GM12864 (cell line): ENCODE data around the gene ABCD2.
"Not testable (repeated sequence)": the region's sequence is repeated elsewhere in the genome, so short reads cannot be mapped to it uniquely, and the experiment has no call there.

Experiments used
- DNase-seq: peaks from one replicate; pipeline ENCODE4 v3.0.0-alpha.2; 2011; ENCODE audit warnings: low read depth
- H3K4me3 ChIP-seq: 2 replicates; pipeline ENCODE4 v1.5.1; 2011; ENCODE audit warnings: mild to moderate bottlenecking, low read depth, low read length, control low read depth
- TF ChIP-seq, protein P1 (sequence below): IDR thresholded peaks from 2 replicates; pipeline ENCODE4 v1.5.1; 2011; ENCODE audit warnings: low read depth, mild to moderate bottlenecking, moderate library complexity, low read length, control low read depth, inconsistent platforms; ENCODE audit errors: missing control alignments

The ABCD2 gene

DNA sequence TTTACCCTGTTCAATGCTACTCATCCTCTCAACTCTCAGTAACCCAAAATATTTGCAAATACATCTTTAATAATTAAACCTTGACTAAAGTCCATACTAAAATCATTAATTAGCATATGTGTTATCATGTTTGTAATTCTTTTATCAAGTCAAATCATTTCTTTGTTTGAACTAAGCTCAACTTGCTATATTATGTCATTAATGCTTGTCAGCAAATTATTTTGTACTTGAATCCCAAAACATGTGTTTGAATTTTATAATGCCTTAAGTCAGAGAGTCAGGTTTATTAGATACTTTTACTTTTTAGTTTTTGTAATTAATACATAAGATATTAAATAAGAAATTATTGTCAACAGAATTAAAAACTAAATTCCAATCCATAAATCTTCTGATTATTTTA, 16.5 kb downstream of the ABCD2 start:
- TF ChIP-seq, protein P1, sequence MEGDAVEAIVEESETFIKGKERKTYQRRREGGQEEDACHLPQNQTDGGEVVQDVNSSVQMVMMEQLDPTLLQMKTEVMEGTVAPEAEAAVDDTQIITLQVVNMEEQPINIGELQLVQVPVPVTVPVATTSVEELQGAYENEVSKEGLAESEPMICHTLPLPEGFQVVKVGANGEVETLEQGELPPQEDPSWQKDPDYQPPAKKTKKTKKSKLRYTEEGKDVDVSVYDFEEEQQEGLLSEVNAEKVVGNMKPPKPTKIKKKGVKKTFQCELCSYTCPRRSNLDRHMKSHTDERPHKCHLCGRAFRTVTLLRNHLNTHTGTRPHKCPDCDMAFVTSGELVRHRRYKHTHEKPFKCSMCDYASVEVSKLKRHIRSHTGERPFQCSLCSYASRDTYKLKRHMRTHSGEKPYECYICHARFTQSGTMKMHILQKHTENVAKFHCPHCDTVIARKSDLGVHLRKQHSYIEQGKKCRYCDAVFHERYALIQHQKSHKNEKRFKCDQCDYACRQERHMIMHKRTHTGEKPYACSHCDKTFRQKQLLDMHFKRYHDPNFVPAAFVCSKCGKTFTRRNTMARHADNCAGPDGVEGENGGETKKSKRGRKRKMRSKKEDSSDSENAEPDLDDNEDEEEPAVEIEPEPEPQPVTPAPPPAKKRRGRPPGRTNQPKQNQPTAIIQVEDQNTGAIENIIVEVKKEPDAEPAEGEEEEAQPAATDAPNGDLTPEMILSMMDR = no peak
- no peak overlapping the region for H3K4me3 ChIP-seq
- DNase-seq = no peak

DNA sequence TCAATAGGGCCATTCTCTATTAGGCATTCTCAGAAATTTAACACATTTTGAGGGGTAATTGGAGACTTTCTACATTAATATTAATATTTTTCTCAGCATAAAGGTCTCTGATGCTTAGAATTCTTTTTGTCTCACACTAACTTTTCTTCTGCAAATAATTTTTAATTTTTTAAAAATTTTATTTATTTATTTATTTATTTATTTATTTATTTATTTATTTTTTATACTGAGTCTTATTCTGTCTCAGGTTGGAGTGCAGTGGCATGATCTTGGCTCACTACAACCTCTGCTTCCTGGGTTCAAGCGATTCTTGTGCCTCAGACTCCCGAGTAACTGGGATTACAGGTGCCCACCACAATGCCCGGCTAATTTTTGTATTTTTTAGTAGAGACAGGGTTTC, 17.7 kb downstream of the ABCD2 start:
- DNase-seq, H3K4me3 ChIP-seq: not testable (repeated sequence)

DNA sequence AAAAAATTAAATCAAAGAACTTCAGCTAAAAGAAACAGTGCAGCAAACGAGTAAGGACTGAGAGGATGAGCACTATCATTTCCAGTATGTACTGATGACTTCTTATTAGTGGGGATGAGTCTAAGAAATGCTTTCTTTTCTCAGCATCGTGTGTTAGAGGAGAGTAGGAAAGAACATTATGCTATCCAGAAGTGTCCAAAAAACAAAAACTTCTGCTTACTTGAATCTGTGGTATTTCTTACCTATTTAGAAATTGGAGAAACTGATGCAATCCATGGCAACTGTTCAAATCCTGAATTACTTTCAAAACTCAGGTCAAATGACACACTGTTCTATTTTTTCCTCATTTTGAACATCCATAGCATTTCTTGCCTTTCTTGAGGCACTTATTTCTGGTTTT, 23.7 kb downstream of the ABCD2 start:
- no peak overlapping the region for H3K4me3 ChIP-seq
- TF ChIP-seq, protein P1 = no peak
- no peak for DNase-seq

DNA sequence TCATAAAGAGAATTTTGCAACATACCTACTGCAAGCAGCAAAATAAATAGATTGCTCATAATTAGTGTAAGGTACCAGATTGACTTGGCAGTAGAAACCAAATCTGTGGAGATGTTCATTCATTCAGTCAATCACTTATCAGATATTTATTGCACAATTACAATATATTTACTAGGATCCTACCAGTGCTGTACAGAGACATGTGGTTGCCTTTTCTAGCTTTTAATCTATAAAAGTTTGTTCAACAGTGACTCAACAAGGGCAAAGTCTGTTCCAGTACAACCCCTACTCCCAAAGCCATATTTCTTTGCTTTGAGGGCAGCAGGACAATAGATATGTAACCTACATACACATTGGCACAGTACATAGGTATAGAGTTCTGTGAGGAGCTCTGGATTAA, 27.3 kb downstream of the ABCD2 start:
- no peak overlapping the region for H3K4me3 ChIP-seq
- TF ChIP-seq, protein P1 = no peak
- DNase-seq = no peak

DNA sequence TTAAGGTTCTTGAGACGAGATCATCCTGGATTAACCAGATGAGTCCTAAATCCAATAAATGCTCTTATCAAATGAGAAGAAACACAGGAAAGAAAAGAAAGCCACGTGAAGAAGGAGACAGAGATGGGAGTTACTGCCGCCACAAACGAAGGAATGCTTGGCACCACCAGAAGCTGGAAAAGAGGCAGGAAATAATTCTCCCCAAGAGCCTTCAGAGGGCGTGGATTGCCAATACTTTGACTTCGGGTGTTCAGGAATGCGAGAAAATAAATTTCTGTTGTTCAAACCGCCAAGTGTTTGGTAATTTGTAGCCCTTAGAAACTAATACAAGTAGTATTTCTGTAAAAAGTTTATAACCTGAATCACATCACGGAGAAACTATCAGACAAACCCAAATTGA, 31.3 kb downstream of the ABCD2 start:
- TF ChIP-seq, protein P1 = no peak
- no peak overlapping the region for H3K4me3 ChIP-seq
- no peak for DNase-seq

DNA sequence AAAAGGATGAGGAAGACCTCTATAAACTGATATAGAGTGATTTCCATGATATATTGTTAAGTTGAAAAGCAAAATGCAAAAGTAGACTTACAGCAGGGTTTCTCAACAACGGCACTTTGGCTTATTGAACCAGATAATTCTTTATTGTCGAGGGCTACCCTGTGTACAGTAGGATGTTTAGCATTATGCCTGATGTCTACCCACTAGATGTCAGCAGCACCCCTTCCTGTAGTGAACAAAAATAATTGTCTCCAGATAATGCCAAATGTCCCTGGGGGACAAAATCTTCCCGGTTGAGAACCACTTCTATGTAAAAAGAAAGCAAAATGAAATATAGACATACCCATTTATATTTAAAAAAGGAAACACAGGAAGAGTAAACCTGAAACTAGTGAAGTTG, 32.4 kb downstream of the ABCD2 start:
- TF ChIP-seq, protein P1 = peak; percentile 52
- peak; percentile 7 for DNase-seq
- H3K4me3 ChIP-seq = no peak overlapping the region

DNA sequence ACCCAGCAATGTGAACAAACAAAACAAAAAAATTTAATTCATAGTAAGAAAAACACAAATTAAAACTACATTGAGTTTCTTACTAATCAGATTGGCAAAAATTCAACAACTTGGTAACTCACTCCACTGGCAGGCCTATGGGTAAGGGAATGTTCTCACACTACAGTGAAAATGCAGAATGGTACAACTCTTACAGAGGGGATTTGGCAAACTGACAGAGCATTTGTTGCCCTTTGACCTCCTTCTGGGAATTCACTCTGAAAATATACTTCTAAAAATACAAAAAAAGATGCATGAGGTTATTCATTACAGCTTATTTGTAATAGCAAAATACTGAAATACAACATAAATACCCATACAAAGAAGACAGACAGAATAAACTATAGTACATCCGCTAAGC, 32.8 kb downstream of the ABCD2 start:
- DNase-seq = no peak
- no peak overlapping the region for H3K4me3 ChIP-seq
- TF ChIP-seq, protein P1 = no peak

DNA sequence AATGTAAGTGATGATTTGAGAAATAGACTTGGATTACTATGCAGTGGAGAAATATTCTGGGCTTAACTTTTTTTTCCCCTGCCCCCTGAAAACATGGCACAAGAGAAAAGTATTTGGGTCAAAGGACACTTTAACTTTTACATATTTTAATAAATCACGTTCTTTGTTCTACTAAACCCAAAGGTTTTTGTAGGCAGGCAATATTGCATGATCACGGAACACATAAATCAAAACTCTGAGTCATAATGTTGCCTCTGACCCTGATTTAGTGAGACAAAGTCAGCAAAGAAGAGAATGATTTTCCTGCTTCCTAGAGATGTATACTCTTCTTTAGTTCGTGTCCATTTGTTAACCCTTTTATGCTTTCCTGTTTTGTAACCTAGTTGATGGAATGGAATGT, 38.0 kb downstream of the ABCD2 start:
- H3K4me3 ChIP-seq = no peak overlapping the region
- TF ChIP-seq, protein P1 = no peak
- DNase-seq = no peak
